ENCODE results near the gene DLG2.

DNA sequence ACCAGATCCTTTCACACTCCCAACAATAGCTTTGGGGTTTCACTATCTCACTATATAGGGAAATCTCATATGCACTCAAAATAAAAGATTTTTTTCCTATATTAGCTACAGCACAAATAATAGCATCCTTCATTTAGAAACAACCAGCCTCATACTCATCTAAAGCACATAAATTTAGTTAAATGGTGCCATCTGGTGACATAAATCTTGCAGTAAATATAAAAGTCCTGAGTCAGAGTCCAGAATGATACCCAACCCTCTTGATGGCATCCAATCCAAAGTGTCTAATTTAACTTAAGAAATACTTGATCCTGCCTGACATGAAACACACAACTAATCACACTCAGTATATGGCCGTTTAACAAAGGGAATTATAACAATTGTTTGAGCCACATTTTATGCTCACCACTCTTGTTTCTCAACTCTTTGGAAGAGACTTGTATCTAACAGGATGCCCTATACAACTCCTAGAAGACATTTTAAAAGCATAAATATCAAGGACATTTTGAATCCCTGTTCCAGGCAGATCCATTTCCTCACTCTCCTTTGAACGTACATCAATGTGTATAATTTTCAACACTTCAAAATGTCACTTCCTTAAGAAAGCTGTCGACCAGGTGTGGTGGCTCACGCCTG is 36.2 kb downstream of the DLG2 start:
- TF ChIP-seq, protein P1, sequence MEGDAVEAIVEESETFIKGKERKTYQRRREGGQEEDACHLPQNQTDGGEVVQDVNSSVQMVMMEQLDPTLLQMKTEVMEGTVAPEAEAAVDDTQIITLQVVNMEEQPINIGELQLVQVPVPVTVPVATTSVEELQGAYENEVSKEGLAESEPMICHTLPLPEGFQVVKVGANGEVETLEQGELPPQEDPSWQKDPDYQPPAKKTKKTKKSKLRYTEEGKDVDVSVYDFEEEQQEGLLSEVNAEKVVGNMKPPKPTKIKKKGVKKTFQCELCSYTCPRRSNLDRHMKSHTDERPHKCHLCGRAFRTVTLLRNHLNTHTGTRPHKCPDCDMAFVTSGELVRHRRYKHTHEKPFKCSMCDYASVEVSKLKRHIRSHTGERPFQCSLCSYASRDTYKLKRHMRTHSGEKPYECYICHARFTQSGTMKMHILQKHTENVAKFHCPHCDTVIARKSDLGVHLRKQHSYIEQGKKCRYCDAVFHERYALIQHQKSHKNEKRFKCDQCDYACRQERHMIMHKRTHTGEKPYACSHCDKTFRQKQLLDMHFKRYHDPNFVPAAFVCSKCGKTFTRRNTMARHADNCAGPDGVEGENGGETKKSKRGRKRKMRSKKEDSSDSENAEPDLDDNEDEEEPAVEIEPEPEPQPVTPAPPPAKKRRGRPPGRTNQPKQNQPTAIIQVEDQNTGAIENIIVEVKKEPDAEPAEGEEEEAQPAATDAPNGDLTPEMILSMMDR (IDR thresholded peaks at IDR 0.05; ENCODE audit: low read depth, low read length, missing input control), result peak; percentile 17
- TF ChIP-seq, protein P2, sequence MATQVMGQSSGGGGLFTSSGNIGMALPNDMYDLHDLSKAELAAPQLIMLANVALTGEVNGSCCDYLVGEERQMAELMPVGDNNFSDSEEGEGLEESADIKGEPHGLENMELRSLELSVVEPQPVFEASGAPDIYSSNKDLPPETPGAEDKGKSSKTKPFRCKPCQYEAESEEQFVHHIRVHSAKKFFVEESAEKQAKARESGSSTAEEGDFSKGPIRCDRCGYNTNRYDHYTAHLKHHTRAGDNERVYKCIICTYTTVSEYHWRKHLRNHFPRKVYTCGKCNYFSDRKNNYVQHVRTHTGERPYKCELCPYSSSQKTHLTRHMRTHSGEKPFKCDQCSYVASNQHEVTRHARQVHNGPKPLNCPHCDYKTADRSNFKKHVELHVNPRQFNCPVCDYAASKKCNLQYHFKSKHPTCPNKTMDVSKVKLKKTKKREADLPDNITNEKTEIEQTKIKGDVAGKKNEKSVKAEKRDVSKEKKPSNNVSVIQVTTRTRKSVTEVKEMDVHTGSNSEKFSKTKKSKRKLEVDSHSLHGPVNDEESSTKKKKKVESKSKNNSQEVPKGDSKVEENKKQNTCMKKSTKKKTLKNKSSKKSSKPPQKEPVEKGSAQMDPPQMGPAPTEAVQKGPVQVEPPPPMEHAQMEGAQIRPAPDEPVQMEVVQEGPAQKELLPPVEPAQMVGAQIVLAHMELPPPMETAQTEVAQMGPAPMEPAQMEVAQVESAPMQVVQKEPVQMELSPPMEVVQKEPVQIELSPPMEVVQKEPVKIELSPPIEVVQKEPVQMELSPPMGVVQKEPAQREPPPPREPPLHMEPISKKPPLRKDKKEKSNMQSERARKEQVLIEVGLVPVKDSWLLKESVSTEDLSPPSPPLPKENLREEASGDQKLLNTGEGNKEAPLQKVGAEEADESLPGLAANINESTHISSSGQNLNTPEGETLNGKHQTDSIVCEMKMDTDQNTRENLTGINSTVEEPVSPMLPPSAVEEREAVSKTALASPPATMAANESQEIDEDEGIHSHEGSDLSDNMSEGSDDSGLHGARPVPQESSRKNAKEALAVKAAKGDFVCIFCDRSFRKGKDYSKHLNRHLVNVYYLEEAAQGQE (IDR thresholded peaks at IDR 0.05), result no peak
- no peak for TF ChIP-seq FOXA1 (IDR thresholded peaks at IDR 0.05)
- TF ChIP-seq TAF1 (conservative IDR thresholded peaks at IDR 0.05), result no peak
- TF ChIP-seq EGR1 (IDR thresholded peaks at IDR 0.05; ENCODE audit: low read depth in 2 of 2), result no peak
- peak; percentile 61 to 62 for TF ChIP-seq RAD21 (IDR thresholded peaks at IDR 0.05)
- no peak for TF ChIP-seq SP1 (IDR thresholded peaks at IDR 0.05)
- TF ChIP-seq, protein P3, sequence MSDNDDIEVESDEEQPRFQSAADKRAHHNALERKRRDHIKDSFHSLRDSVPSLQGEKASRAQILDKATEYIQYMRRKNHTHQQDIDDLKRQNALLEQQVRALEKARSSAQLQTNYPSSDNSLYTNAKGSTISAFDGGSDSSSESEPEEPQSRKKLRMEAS (IDR thresholded peaks at IDR 0.05), result no peak
- TF ChIP-seq, protein P4, sequence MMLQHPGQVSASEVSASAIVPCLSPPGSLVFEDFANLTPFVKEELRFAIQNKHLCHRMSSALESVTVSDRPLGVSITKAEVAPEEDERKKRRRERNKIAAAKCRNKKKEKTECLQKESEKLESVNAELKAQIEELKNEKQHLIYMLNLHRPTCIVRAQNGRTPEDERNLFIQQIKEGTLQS (IDR thresholded peaks at IDR 0.05), result no peak
